NCI-H1105 (cell line): ENCODE measurements around the gene TRIM66.

Experiments
- DNase-seq: peaks from one replicate; lab custom pipeline; 2025; lab: John Stamatoyannopoulos, UW

Gene TRIM66

GRCh38 chr11:8605971-8606563 lies 76.4 kb downstream of the TRIM66 start:
- DNase-seq = no peak

GRCh38 chr11:8604078-8604723 lies 78.3 kb downstream of the TRIM66 start:
- no peak for DNase-seq

- no peak for DNase-seq
Measured at GRCh38 chr11:8603696-8604077, 78.8 kb downstream of the TRIM66 start.

- DNase-seq = no peak
Measured at GRCh38 chr11:8601376-8602133, 80.9 kb downstream of the TRIM66 start.

- DNase-seq = no peak
Measured at GRCh38 chr11:8598506-8598905, 84.0 kb downstream of the TRIM66 start.

GRCh38 chr11:8597182-8597581 lies 85.3 kb downstream of the TRIM66 start:
- DNase-seq = no peak

GRCh38 chr11:8596504-8597046 lies 85.9 kb downstream of the TRIM66 start:
- DNase-seq = no peak

GRCh38 chr11:8593935-8594909 lies 88.2 kb downstream of the TRIM66 start, which contains the start of gene STK33:
Gene STK33 (minus strand): TSS chr11:8594228. CDS start chr11:8474905, 119,323 bp downstream.
- DNase-seq = peak; percentile 87

- no peak for DNase-seq
Measured at GRCh38 chr11:8593455-8593854, 89.0 kb downstream of the TRIM66 start.

GRCh38 chr11:8587915-8588314 lies 94.5 kb downstream of the TRIM66 start:
- DNase-seq = no peak

- no peak for DNase-seq
Measured at GRCh38 chr11:8586805-8587204, 95.7 kb downstream of the TRIM66 start.

- no peak for DNase-seq
Measured at GRCh38 chr11:8586184-8586583, 96.3 kb downstream of the TRIM66 start.

GRCh38 chr11:8584511-8584910 lies 98.0 kb downstream of the TRIM66 start:
- peak; percentile 6 for DNase-seq

- no peak for DNase-seq
Measured at GRCh38 chr11:8584082-8584481, 98.4 kb downstream of the TRIM66 start.

- DNase-seq = no peak
Measured at GRCh38 chr11:8581300-8581699, 101.2 kb downstream of the TRIM66 start.

- DNase-seq = no peak
Measured at GRCh38 chr11:8577791-8578581, 104.5 kb downstream of the TRIM66 start.

- DNase-seq = no peak
Measured at GRCh38 chr11:8574798-8575197, 107.7 kb downstream of the TRIM66 start.

GRCh38 chr11:8573777-8574176 lies 108.7 kb downstream of the TRIM66 start:
- no peak for DNase-seq

GRCh38 chr11:8567602-8568198 lies 114.8 kb downstream of the TRIM66 start:
- DNase-seq = no peak

- DNase-seq = peak; percentile 29
Measured at GRCh38 chr11:8566613-8567210, 115.8 kb downstream of the TRIM66 start.
